HepG2 (cell line): ENCODE data around the gene MAN2A1. TPM values are rescaled to one million over a fixed set of nuclear protein-coding genes. Genes with fewer than 3 reads are reported as not detected.
A peak's percentile ranks its signal among the peaks of the same experiment; 100 is the strongest.

Source experiments
- ATAC-seq: fragments of 200-7000 bp; cut with Tn5 transposase; 3 replicates; pipeline ENCODE4 v1.9.1; 2020; ENCODE audit warnings: mild to moderate bottlenecking, moderate library complexity
- BruUV-seq: library from RNA; stranded (reverse); fragments of 400-500 nt; replicated peaks from 2 replicates; lab custom pipeline; 2021; lab: Mats Ljungman, UMichigan
- CTCF ChIA-PET: fragments of 300-600 bp; formaldehyde crosslinking; extraction: SDS; loops from one replicate; lab custom pipeline; 2021; ENCODE audit warnings: low total read pairs, inconsistent platforms, low intra/inter-chr PET ratio; lab: Yijun Ruan, JAX
- POLR2A ChIA-PET: fragments of 350-600 bp; sonication (Branson Sonifier 250); formaldehyde crosslinking; loops from one replicate; lab custom pipeline; 2020; ENCODE audit warnings: antibody characterized with exemption, inconsistent platforms; lab: Yijun Ruan, JAX
- DNase-seq: peaks from one replicate; pipeline ENCODE4 v3.0.0-alpha.2; 2015; ENCODE audit warnings: low spot score
- FAIRE-seq: peaks from 3 replicates; lab custom pipeline; 2011; peaks lifted over from hg19 to GRCh38; lab: Jason Lieb, UNC
- H2AFZ ChIP-seq: one replicate; pipeline ENCODE4 v1.6.1; 2011; ENCODE audit warnings: low read length, inconsistent platforms
- H3K27ac ChIP-seq: fragments of 300-600 bp; 3 replicates; pipeline ENCODE4 v1.8.0; 2011; ENCODE audit warnings: mixed run types, mild to moderate bottlenecking, mixed read lengths, low read length, inconsistent platforms; ENCODE audit not compliant: insufficient read depth; ENCODE audit errors: extremely low read length
- H3K27me3 ChIP-seq, 2 experiments: fragments of 200-600 bp in 1 of 2; 2 replicates in 1 of 2; 3 replicates in 1 of 2; pipeline versions ENCODE4 v1.6.0 to v1.8.0; 2011; ENCODE audit warnings: low read length in 2 of 2, mild to moderate bottlenecking in 2 of 2, moderate library complexity in 2 of 2, inconsistent platforms in 1 of 2; ENCODE audit not compliant: insufficient read depth in 2 of 2, control insufficient read depth in 1 of 2
- H3K36me3 ChIP-seq, 2 experiments: fragments of 200-600 bp in 1 of 2; replicated peaks in 1 of 2; 2 replicates in 1 of 2; 3 replicates in 1 of 2; pipeline versions ENCODE4 v1.5.1 to v1.8.0; 2011; ENCODE audit warnings: low read length in 2 of 2, inconsistent platforms in 1 of 2; ENCODE audit not compliant: insufficient read depth in 2 of 2, control insufficient read depth in 1 of 2
- H3K4me1 ChIP-seq: 2 replicates; pipeline ENCODE4 v1.5.1; 2012; ENCODE audit warnings: low read length, inconsistent platforms; ENCODE audit not compliant: insufficient read depth
- H3K4me2 ChIP-seq: 2 replicates; pipeline ENCODE4 v1.6.0; 2011; ENCODE audit warnings: low read depth, low read length, inconsistent platforms
- H3K4me3 ChIP-seq, 3 experiments: fragments of 200-600 bp in 1 of 3; sonication (generic), shearing (Covaris generic) in 1 of 3; replicated peaks in 1 of 3; 2 replicates each; pipeline ENCODE4 v1.5.1; 2011 to 2016; ENCODE audit warnings: low read length in 3 of 3, inconsistent platforms in 2 of 3, low read depth in 2 of 3, mild to moderate bottlenecking in 2 of 3, control low read depth in 1 of 3, mixed read lengths in 1 of 3; ENCODE audit not compliant: insufficient read depth in 1 of 3
- H3K79me2 ChIP-seq: one replicate; pipeline ENCODE4 v1.6.1; 2011; ENCODE audit warnings: low read length, inconsistent platforms; ENCODE audit not compliant: insufficient read depth
- H3K9ac ChIP-seq: 2 replicates; pipeline ENCODE4 v1.6.0; 2011; ENCODE audit warnings: mild to moderate bottlenecking, low read depth, low read length, inconsistent platforms; ENCODE audit not compliant: insufficient read depth
- H3K9me3 ChIP-seq: 2 replicates; pipeline ENCODE4 v1.5.1; 2012; ENCODE audit warnings: mild to moderate bottlenecking, low read length
- H4K20me1 ChIP-seq: 2 replicates; pipeline ENCODE4 v1.6.0; 2011; ENCODE audit warnings: inconsistent platforms, mild to moderate bottlenecking, low read length, moderate library complexity; ENCODE audit not compliant: insufficient read depth
- CSRNP2 ChIP-seq: sonication (generic); formaldehyde crosslinking; conservative IDR thresholded peaks from 2 replicates; pipeline ENCODE4 v1.8.0; 2022; ENCODE audit warnings: low read depth, missing genetic modification reagents
- CTCF ChIP-seq: sonication (generic); formaldehyde crosslinking; IDR thresholded peaks from 2 replicates; pipeline ENCODE4 v1.5.0; 2020; ENCODE audit warnings: mild to moderate bottlenecking, missing genetic modification reagents, moderate library complexity
- ETV5 ChIP-seq: IDR thresholded peaks from 2 replicates; pipeline ENCODE4 v1.6.1; 2018; ENCODE audit warnings: missing biosample characterization, missing genetic modification reagents, inconsistent platforms, borderline replicate concordance
- MAX ChIP-seq: IDR thresholded peaks from 2 replicates; pipeline ENCODE4 v1.6.1; 2012; ENCODE audit warnings: inconsistent platforms
- MBNL3 ChIP-seq: fragments of 250-450 bp; sonication (Bioruptor Pico); conservative IDR thresholded peaks from 2 replicates; pipeline ENCODE4 v1.8.0; 2022; ENCODE audit warnings: mild to moderate bottlenecking, inconsistent platforms
- MIXL1 ChIP-seq: IDR thresholded peaks from 2 replicates; pipeline ENCODE4 v1.6.1; 2016
- RBFOX2 ChIP-seq: fragments of 200-400 bp; formaldehyde crosslinking; IDR thresholded peaks from 2 replicates; pipeline ENCODE4 v1.6.1; 2017; ENCODE audit warnings: low read depth, mild to moderate bottlenecking, low read length
- SATB2 ChIP-seq: sonication (generic); formaldehyde crosslinking; IDR thresholded peaks from 2 replicates; pipeline ENCODE4 v1.5.0; 2020; ENCODE audit warnings: missing genetic modification reagents
- SOX6 ChIP-seq, 2 experiments: fragments of 450-650 bp in 1 of 2; sonication (generic) in 1 of 2; formaldehyde crosslinking in 1 of 2; IDR thresholded peaks; 2 replicates each; pipeline versions ENCODE4 v1.4.0 to v1.6.1; 2017 to 2020; ENCODE audit warnings: antibody characterized with exemption in 1 of 2, mild to moderate bottlenecking in 1 of 2, missing genetic modification reagents in 1 of 2
- ZBTB21 ChIP-seq: sonication (generic); formaldehyde crosslinking; IDR thresholded peaks from 2 replicates; pipeline ENCODE4 v1.4.0; 2020; ENCODE audit warnings: missing genetic modification reagents
- ZBTB8A ChIP-seq: sonication (generic); formaldehyde crosslinking; IDR thresholded peaks from 2 replicates; pipeline ENCODE4 v1.4.0; 2020; ENCODE audit warnings: mild to moderate bottlenecking, low read depth, missing genetic modification reagents, borderline replicate concordance
- ZNF589 ChIP-seq: sonication (generic); formaldehyde crosslinking; conservative IDR thresholded peaks from 2 replicates; pipeline ENCODE4 v1.8.0; 2022; ENCODE audit warnings: mild to moderate bottlenecking, moderate library complexity, missing genetic modification reagents
- ZNF704 ChIP-seq: sonication (generic); formaldehyde crosslinking; IDR thresholded peaks from 2 replicates; pipeline ENCODE4 v1.8.1; 2023; ENCODE audit warnings: mild to moderate bottlenecking, inconsistent platforms, moderate library complexity, missing genetic modification reagents, borderline replicate concordance
- ZNF766 ChIP-seq: sonication (generic); formaldehyde crosslinking; IDR thresholded peaks from 2 replicates; pipeline ENCODE4 v1.5.0; 2020; ENCODE audit warnings: missing genetic modification reagents, borderline replicate concordance
- WGBS: methylation state at CpG from one replicate; pipeline ENCODE4 v1.1.6; 2017; ENCODE audit warnings: low lambda C conversion rate; 5-methylcytosine and 5-hydroxymethylcytosine counted together
- in situ Hi-C: cut with HindIII; loops from 2 replicates; pipeline ENCODE4 v1.10.0; 2017; ENCODE audit warnings: low pct_unique_long_range_greater_than_20kb; ENCODE audit not compliant: extremely low pct_ligation_motif_present
- intact Hi-C: fragments of 100-400 bp; cut with micrococcal nuclease; formaldehyde crosslinking; loops from one replicate; pipeline ENCODE4 v1.10.0; 2022; ENCODE audit not compliant: unreplicated experiment
- polyA plus RNA-seq, 8 experiments: library from polyadenylated mRNA; depleted of rRNA in 3 of 8; stranded (reverse) in 7 of 8; unstranded in 1 of 8; fragments of >200 nt; fragmentation: Illumina TruSeq in 4 of 8; extraction: Trizol in 4 of 8; gene quantifications; 2 replicates each; pipeline versions ENCODE4 v1.2.1 to v1.2.3, GENCODE V29; 2011 to 2016; ENCODE audit warnings: low read depth in 4 of 8, missing spikeins in 1 of 8, mixed read lengths in 1 of 8; ENCODE audit not compliant: insufficient read depth in 1 of 8
- total RNA-seq, 5 experiments: library from RNA; depleted of rRNA; stranded (reverse); fragments of >200 nt; fragmentation: Illumina TruSeq; extraction: Trizol; gene quantifications; 2 replicates each; pipeline ENCODE4 v1.2.3, GENCODE V29; 2016; ENCODE audit warnings: low read depth in 1 of 5

The MAN2A1 gene
- total and polyA plus RNA-seq, 2 of the 13 experiments (the other 11 are each of a cell fraction or from before 2014, with no cell fraction given): 56.2 to 80.5 TPM

- no peak for TF ChIP-seq SOX6 (IDR thresholded peaks at IDR 0.05)
- no peak for TF ChIP-seq SOX6 (CRISPR knock-in tag; IDR thresholded peaks at IDR 0.05)
- TF ChIP-seq CTCF (CRISPR knock-in tag): peak; percentile 21; the same call in 1 of the 2 replicates
Measured at GRCh38 chr5:109692852-109693251, 3.1 kb downstream of the MAN2A1 start (continued).

- Histone ChIP-seq H3K9me3 (no peaks in the 10 kb centered on the region), H4K20me1 (peaks cover 55% of the 10 kb centered on the region), H3K4me1 (peaks cover 52% of the 10 kb centered on the region), H3K27me3 (no peaks in the 10 kb centered on the region; a peak in 1 of 5 replicates), H3K79me2 (peaks cover 83% of the 10 kb centered on the region), H3K4me2 (peak overlapping the region; percentile 67), H3K27ac (no peak overlapping the region), H3K4me3 (no peak overlapping the region; a peak in 1 of 6 replicates), H2AFZ (no peak overlapping the region), H3K36me3 (no peaks in the 10 kb centered on the region; a peak in 1 of 5 replicates), H3K9ac (no peak overlapping the region)
- BruUV-seq: no TSS peak
- ATAC-seq (no peak), DNase-seq (no peak), FAIRE-seq (no peak)
- ChIA-PET CTCF (no interaction called here), POLR2A (no interaction called here)
- intact Hi-C loops (loop anchor here (5.0 kb wide), 4 partner anchors 59 to 946 kb away; partner anchors contain the start of gene FER), in situ Hi-C loops (loop anchor here (5.0 to 25.0 kb wide), 3 partner anchors 309 to 781 kb away; no protein-coding TSS in a partner anchor)
- WGBS: 89% methylated on average over 6 of the region's 6 CpGs
- TF ChIP-seq ZBTB8A (CRISPR knock-in tag) (no peak), RBFOX2 (no peak), ETV5 (CRISPR knock-in tag) (no peak), ZNF589 (CRISPR knock-in tag) (no peak), ZBTB21 (CRISPR knock-in tag) (no peak), SATB2 (CRISPR knock-in tag) (no peak), ZNF704 (CRISPR knock-in tag) (no peak), MBNL3 (CRISPR knock-in tag) (no peak), MAX (no peak), CSRNP2 (CRISPR knock-in tag) (no peak), MIXL1 (CRISPR knock-in tag) (no peak), ZNF766 (CRISPR knock-in tag) (no peak)
Measured at GRCh38 chr5:109693535-109694400, 4.0 kb downstream of the MAN2A1 start.
